A549 (cell line): ENCODE measurements around the gene MTTP. TPM values are rescaled to one million over a fixed set of nuclear protein-coding genes. Genes with fewer than 3 reads are reported as not detected.

Experiments
- ATAC-seq, 2 experiments: fragments of 200-7000 bp in 1 of 2; fragments of >200 bp in 1 of 2; cut with Nextera tagmentation in 1 of 2; cut with Tn5 transposase in 1 of 2; 3 replicates each; pipeline versions ENCODE4 v1.8.0 to v1.9.1; 2018 to 2020; ENCODE audit warnings: mild to moderate bottlenecking in 1 of 2, moderate library complexity in 1 of 2
- CTCF ChIA-PET: fragments of 300-600 bp; sonication (Branson Sonifier 250); formaldehyde crosslinking; extraction: SDS; loops from one replicate; lab custom pipeline; 2021; ENCODE audit warnings: antibody characterized with exemption, inconsistent platforms; lab: Yijun Ruan, JAX
- POLR2A ChIA-PET: fragments of 350-600 bp; formaldehyde crosslinking; extraction: SDS; loops from one replicate; lab custom pipeline; 2021; ENCODE audit warnings: antibody characterized with exemption, inconsistent platforms; lab: Yijun Ruan, JAX
- DNase-seq, 2 experiments: peaks; one replicate each; pipeline versions ENCODE4 v3.0.0 to v3.0.0-alpha.2; 2011 to 2016; ENCODE audit warnings: low read depth in 1 of 2, low spot score in 1 of 2
- FAIRE-seq: peaks from 2 replicates; lab custom pipeline; 2011; peaks lifted over from hg19 to GRCh38; lab: Jason Lieb, UNC
- H3K27ac ChIP-seq, 2 experiments: fragments of >200 bp; sonication (Bioruptor Twin); formaldehyde crosslinking; 3 replicates each; pipeline ENCODE4 v1.5.1; 2016 to 2017
- H3K4me1 ChIP-seq: fragments of >200 bp; sonication (Bioruptor Twin); formaldehyde crosslinking; 3 replicates; pipeline ENCODE4 v1.6.1; 2016
- H3K4me2 ChIP-seq: fragments of >200 bp; sonication (Bioruptor Twin); formaldehyde crosslinking; 3 replicates; pipeline ENCODE4 v1.6.1; 2016
- H3K4me3 ChIP-seq: fragments of >200 bp; sonication (Bioruptor Twin); formaldehyde crosslinking; 3 replicates; pipeline ENCODE4 v1.5.1; 2016
- H3K9me3 ChIP-seq: fragments of >200 bp; sonication (Bioruptor Twin); formaldehyde crosslinking; 3 replicates; pipeline ENCODE4 v1.6.1; 2016
- CEBPB ChIP-seq, 2 experiments: fragments of >200 bp in 1 of 2; sonication (Bioruptor Twin) in 1 of 2; formaldehyde crosslinking in 1 of 2; IDR thresholded peaks; 2 replicates each; pipeline ENCODE4 v1.6.1; 2012 to 2016
- CHD2 ChIP-seq: fragments of 150-350 bp; IDR thresholded peaks from 2 replicates; pipeline ENCODE4 v1.6.1; 2014; ENCODE audit warnings: low read length; ENCODE audit not compliant: partially characterized antibody
- CHD4 ChIP-seq: fragments of 200-600 bp; sonication (generic); IDR thresholded peaks from 2 replicates; pipeline ENCODE4 v1.6.1; 2016; ENCODE audit warnings: antibody characterized with exemption, mild to moderate bottlenecking, borderline replicate concordance
- HDAC2 ChIP-seq: fragments of 200-600 bp; sonication (generic); IDR thresholded peaks from 2 replicates; pipeline ENCODE4 v1.6.1; 2016
- KDM1A ChIP-seq: fragments of 200-600 bp; sonication (generic); IDR thresholded peaks from 2 replicates; pipeline ENCODE4 v1.6.1; 2016; ENCODE audit warnings: low read depth, mild to moderate bottlenecking
- NPAS2 ChIP-seq: fragments of 250-450 bp; sonication (Bioruptor Pico); IDR thresholded peaks from 2 replicates; pipeline ENCODE4 v1.8.0; 2022; ENCODE audit warnings: mild to moderate bottlenecking, moderate library complexity, borderline replicate concordance
- POLR2A ChIP-seq: IDR thresholded peaks from 2 replicates; pipeline ENCODE4 v1.6.1; 2012; ENCODE audit warnings: mild to moderate bottlenecking, low read length
- RAD21 ChIP-seq, 2 experiments: fragments of >200 bp in 1 of 2; sonication (Bioruptor Twin) in 1 of 2; formaldehyde crosslinking in 1 of 2; IDR thresholded peaks in 1 of 2; conservative IDR thresholded peaks in 1 of 2; 2 replicates in 1 of 2; 3 replicates in 1 of 2; pipeline ENCODE4 v1.6.1; 2012 to 2018; ENCODE audit warnings: inconsistent platforms in 1 of 2
- TFCP2L1 ChIP-seq: fragments of 250-450 bp; sonication (Bioruptor Pico); IDR thresholded peaks from 2 replicates; pipeline ENCODE4 v1.5.0; 2021; ENCODE audit warnings: mild to moderate bottlenecking
- ZFP36 ChIP-seq: fragments of 450-650 bp; IDR thresholded peaks from 2 replicates; pipeline ENCODE4 v1.6.1; 2014; ENCODE audit warnings: borderline replicate concordance; ENCODE audit not compliant: partially characterized antibody
- ZNF302 ChIP-seq: fragments of 250-450 bp; sonication (Bioruptor Pico); IDR thresholded peaks from 2 replicates; pipeline ENCODE4 v1.9.0; 2021; ENCODE audit warnings: inconsistent platforms, mild to moderate bottlenecking, moderate library complexity
- WGBS: methylation state at CpG from one replicate; pipeline ENCODE4 v1.1.6; 2017; ENCODE audit errors: missing lambda C conversion rate; 5-methylcytosine and 5-hydroxymethylcytosine counted together
- polyA plus RNA-seq, 4 experiments: library from polyadenylated mRNA; depleted of rRNA in 3 of 4; stranded (reverse); fragments of >200 nt; fragmentation: RNase III in 1 of 4; extraction: RNeasy Plus Mini Kit Qiagen cat#74134 plus additional on column Dnase treatment in 1 of 4; gene quantifications; 2 replicates in 3 of 4; 3 replicates in 1 of 4; pipeline ENCODE4 v1.2.3, GENCODE V29; 2011 to 2017
- TF ChIP-seq, protein P1 (sequence below): fragments of 200-600 bp; sonication (generic); IDR thresholded peaks from 2 replicates; pipeline ENCODE4 v1.6.1; 2016; ENCODE audit warnings: antibody characterized with exemption, mild to moderate bottlenecking, moderate library complexity
- TF ChIP-seq, protein P2 (sequence below): fragments of 450-650 bp; IDR thresholded peaks from 2 replicates; pipeline ENCODE4 v1.6.1; 2014; ENCODE audit warnings: antibody characterized with exemption
- TF ChIP-seq, protein P3 (sequence below): fragments of 250-450 bp; sonication (Bioruptor Pico); IDR thresholded peaks from 2 replicates; pipeline ENCODE4 v1.5.0; 2021; ENCODE audit warnings: mild to moderate bottlenecking, moderate library complexity, borderline replicate concordance
- TF ChIP-seq, protein P4 (sequence below): IDR thresholded peaks from 2 replicates; pipeline ENCODE4 v1.6.1; 2012
- TF ChIP-seq, protein P5 (sequence below): IDR thresholded peaks from 2 replicates; pipeline ENCODE4 v1.6.1; 2012

MTTP gene
- polyA plus RNA-seq, 2 of the 4 experiments (the other 2 are of a cell fraction), result 0.03 TPM; not detected in 1

DNA sequence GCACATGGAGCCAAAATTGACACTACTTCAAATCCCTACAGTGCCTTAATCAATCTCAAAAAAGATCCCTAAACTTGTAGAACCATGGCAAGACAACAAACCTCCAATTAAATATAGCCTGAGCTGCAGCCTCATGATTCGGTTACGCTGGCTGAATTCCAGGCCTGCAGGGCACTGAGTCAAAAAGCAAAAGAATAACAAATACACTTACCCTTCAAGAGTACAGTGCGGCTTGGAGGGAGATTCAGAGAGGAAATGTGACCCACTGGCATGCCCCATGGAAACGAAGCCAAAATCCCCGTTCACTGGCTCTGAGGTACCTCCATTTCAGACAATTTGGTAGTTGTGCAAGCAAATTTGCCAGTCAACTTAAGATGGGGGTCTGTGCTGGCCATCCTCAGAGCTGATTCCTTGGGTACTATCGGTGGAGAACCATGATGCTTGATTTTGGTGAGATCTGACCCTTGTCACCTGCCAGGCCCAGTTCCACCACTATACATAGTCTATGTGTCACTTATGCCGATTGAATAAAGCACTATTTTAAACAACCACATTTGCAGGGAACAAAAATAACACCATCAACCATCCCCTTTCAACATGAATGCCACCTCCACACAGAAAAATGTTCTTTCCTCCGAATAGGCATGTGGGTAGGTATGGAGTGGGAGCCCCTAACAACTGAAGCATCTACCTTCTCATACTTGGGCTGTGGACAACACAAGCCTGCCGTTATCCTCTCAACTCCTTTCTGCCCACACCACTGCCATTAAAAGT is 80.9 kb downstream of the MTTP start (continued):
- TF ChIP-seq, protein P1, sequence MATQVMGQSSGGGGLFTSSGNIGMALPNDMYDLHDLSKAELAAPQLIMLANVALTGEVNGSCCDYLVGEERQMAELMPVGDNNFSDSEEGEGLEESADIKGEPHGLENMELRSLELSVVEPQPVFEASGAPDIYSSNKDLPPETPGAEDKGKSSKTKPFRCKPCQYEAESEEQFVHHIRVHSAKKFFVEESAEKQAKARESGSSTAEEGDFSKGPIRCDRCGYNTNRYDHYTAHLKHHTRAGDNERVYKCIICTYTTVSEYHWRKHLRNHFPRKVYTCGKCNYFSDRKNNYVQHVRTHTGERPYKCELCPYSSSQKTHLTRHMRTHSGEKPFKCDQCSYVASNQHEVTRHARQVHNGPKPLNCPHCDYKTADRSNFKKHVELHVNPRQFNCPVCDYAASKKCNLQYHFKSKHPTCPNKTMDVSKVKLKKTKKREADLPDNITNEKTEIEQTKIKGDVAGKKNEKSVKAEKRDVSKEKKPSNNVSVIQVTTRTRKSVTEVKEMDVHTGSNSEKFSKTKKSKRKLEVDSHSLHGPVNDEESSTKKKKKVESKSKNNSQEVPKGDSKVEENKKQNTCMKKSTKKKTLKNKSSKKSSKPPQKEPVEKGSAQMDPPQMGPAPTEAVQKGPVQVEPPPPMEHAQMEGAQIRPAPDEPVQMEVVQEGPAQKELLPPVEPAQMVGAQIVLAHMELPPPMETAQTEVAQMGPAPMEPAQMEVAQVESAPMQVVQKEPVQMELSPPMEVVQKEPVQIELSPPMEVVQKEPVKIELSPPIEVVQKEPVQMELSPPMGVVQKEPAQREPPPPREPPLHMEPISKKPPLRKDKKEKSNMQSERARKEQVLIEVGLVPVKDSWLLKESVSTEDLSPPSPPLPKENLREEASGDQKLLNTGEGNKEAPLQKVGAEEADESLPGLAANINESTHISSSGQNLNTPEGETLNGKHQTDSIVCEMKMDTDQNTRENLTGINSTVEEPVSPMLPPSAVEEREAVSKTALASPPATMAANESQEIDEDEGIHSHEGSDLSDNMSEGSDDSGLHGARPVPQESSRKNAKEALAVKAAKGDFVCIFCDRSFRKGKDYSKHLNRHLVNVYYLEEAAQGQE, result no peak
- TF ChIP-seq, protein P2, sequence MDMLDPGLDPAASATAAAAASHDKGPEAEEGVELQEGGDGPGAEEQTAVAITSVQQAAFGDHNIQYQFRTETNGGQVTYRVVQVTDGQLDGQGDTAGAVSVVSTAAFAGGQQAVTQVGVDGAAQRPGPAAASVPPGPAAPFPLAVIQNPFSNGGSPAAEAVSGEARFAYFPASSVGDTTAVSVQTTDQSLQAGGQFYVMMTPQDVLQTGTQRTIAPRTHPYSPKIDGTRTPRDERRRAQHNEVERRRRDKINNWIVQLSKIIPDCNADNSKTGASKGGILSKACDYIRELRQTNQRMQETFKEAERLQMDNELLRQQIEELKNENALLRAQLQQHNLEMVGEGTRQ, result no peak
- TF ChIP-seq CHD2, result no peak
- TF ChIP-seq CEBPB (IDR thresholded peaks at IDR 0.05), result no peak

DNA sequence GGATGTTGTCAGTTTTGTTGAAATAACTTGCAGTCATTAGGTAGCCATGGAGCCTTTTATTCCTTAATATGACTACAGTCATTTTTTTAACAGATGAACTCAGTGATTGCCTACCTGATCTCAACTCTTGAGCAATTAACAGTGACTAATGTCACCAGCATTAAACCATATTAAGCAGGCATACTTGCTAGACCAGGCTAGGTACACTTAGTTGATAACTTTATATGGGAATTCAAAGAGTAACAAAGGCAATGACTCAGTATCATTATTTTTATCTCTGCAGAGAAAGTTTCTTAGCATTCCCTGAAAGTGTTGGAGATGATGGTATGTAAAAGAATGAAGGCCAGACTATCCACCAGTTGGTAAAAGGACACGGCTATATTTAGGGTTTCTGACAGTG is 83.2 kb downstream of the MTTP start, which contains the start of gene C4orf54:
TSS of gene C4orf54 (minus strand) at position 31 of the 400 bp plus-strand sequence. CDS start 3,180 bp downstream, outside the sequence.
- ATAC-seq (no peak), DNase-seq (no peak), FAIRE-seq (no peak)
- ChIA-PET POLR2A (no interaction called here), CTCF (no interaction called here)
- TF ChIP-seq RAD21 (conservative IDR thresholded peaks at IDR 0.05 in 1 of 2, IDR thresholded peaks at IDR 0.05 in 1 of 2) (no peak), HDAC2 (no peak), ZFP36 (no peak), KDM1A (no peak), ZNF302 (no peak), TFCP2L1 (no peak), CHD4 (no peak), NPAS2 (CRISPR knock-in tag) (no peak), POLR2A (no peak), CHD2 (no peak)
- TF ChIP-seq, protein P3, sequence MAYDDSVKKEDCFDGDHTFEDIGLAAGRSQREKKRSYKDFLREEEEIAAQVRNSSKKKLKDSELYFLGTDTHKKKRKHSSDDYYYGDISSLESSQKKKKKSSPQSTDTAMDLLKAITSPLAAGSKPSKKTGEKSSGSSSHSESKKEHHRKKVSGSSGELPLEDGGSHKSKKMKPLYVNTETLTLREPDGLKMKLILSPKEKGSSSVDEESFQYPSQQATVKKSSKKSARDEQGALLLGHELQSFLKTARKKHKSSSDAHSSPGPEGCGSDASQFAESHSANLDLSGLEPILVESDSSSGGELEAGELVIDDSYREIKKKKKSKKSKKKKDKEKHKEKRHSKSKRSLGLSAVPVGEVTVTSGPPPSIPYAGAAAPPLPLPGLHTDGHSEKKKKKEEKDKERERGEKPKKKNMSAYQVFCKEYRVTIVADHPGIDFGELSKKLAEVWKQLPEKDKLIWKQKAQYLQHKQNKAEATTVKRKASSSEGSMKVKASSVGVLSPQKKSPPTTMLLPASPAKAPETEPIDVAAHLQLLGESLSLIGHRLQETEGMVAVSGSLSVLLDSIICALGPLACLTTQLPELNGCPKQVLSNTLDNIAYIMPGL (CRISPR knock-in tag), result no peak
- TF ChIP-seq, protein P4, sequence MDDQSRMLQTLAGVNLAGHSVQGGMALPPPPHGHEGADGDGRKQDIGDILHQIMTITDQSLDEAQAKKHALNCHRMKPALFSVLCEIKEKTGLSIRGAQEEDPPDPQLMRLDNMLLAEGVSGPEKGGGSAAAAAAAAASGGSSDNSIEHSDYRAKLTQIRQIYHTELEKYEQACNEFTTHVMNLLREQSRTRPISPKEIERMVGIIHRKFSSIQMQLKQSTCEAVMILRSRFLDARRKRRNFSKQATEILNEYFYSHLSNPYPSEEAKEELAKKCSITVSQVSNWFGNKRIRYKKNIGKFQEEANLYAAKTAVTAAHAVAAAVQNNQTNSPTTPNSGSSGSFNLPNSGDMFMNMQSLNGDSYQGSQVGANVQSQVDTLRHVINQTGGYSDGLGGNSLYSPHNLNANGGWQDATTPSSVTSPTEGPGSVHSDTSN, result no peak
- TF ChIP-seq, protein P5, sequence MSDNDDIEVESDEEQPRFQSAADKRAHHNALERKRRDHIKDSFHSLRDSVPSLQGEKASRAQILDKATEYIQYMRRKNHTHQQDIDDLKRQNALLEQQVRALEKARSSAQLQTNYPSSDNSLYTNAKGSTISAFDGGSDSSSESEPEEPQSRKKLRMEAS, result no peak
- H3K4me3 ChIP-seq, result no peak within 1 kb of the TSS
- no peak within 1 kb of the TSS for H3K27ac ChIP-seq
- no peaks in the 10 kb centered on the region for H3K4me1 ChIP-seq
- 36% methylated on average over 1 of the region's 1 CpG for WGBS
- H3K4me2 ChIP-seq, result no peak within 1 kb of the TSS
- H3K9me3 ChIP-seq, result no peaks in the 10 kb centered on the region
